NK-92 (cell line): ENCODE measurements around the gene RRP9.
"Not testable (repeated sequence)": the region's sequence is repeated elsewhere in the genome, so short reads cannot be mapped to it uniquely, and the experiment has no call there.

Experiments
- DNase-seq: peaks from one replicate; lab custom pipeline; 2025; ENCODE audit not compliant: unreplicated experiment; lab: John Stamatoyannopoulos, UW

Gene RRP9

GRCh38 chr3:51916418-51916817 is 25.3 kb downstream of the RRP9 start:
- DNase-seq, result no peak

- DNase-seq, result no peak
Measured at GRCh38 chr3:51908026-51908425, 33.7 kb downstream of the RRP9 start.

DNA sequence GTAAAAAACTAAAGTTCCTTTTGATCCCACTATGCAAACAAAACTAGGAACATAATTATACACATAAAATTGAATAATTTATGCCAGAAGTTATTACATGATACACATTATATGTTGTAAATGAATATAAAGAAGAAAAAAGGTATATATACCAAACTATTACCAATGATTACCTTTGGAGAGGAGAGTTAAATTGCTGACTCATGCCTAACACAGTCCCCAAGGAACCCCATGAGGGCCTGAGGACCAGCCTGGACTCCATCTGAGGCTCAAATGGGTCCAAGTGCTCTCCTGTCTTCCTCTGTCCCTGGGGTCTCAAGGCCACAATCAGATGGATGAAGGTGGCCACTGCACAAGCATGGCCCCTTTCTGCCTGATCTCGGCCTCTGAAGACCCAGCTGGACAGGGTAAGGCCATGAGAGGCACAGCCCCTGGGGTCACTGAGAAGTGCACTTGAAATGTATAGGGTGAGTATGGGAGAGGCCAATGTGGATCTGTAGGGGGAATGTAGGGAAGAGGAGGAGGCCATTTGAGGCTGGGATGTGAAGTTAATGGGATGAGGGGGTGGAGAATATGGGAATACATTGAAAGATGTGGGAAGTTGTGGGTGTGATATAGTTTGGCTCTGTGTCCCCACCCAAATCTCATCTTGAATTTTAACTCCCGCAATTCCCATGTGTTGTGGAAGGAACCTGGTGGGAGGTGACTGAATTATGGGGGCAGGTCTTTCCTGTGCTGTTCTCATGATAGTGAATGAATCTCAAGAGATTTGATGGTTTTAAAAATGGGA is 37.5 kb downstream of the RRP9 start:
- no peak for DNase-seq

DNA sequence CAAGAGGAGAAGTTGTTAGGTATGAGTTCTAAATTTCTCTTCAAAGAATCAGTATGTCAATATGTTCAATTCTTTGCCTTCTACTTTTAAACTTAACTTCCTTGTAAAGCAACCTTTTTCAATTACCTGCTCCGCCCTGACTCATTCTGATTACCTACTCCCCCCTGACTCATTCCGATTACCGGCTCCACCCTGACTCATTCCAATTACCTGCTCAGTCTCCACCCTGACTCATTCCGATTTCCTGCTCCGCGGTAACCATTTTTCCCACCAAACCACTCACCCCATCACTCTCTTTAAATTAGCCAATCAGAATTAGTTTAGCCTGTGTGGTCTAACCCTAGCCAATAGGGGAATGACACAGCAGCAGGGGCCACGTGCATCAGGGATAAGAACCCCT is 39.3 kb downstream of the RRP9 start:
- not testable (repeated sequence) for DNase-seq

- not testable (repeated sequence) for DNase-seq
Measured at GRCh38 chr3:51900043-51900442, 41.7 kb downstream of the RRP9 start.

DNA sequence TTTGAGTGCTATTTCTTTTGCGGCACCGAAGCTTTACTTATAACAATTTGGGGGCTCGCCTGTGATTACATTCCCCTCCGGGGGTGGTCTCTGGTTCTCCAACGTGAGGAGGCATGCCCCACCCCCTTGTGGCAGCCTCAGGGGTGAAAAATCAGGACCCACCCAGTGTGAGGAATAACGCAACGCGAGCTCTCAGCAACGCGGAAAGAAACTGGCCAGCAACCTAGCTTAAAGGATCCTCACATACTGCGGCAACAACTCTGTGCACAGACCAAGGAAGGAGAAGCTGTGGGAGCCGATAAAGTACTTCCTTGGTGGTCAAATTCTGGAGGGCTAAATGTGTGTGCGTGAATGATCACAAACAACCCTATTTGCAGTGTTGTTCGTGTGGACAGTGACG is 44.3 kb downstream of the RRP9 start:
- DNase-seq, result no peak

DNA sequence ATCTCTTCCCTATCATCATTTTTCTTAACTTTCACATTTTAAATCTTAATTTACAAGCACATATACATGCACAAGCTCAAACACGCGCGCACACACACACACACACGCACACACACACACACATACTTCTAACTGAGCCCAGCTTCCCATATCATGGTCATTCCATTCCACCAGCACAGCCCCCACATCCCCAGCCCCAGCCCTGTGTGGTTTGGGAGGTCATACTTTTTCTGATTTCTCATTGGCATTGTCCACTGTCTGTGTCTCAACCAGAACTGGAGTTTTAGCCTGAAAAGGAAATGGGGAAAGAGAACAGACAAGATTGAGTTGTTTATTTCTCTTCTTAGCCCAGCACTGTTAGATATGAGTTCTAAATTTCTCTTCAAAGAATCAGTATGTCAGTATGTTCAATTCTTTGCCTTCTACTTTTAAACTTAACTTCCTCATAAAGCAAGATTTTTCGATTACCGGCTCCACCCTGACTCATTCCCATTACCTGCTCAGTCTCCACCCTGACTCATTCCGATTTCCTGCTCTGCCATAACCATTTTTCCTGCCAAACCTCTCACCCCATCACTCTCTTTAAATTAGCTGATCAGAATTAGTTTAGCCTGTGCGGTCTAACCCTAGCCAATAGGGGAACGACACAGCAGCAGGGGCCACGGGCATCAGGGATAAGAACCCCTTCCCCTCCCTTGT is 44.9 kb downstream of the RRP9 start:
- no peak for DNase-seq

DNA sequence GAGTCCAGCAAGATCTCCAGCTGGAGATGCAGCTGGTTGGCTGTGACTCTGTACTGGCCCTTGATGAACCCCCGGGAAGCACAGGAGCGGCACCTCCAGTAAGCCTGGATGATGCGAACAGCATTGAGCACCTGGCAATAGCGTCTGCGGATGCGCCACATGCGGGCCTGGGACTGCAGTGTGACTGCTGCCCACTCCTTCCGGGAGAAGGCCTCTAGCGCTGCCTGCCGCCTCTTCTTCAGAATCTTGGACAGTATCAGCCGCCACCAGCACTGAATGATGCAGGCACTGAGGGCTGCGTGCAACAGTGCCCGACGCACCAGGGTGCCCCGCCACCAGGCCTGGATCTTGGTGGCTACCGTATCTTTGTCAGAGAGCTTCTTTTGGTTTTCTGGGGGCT is 46.8 kb downstream of the RRP9 start:
- no peak for DNase-seq

DNA sequence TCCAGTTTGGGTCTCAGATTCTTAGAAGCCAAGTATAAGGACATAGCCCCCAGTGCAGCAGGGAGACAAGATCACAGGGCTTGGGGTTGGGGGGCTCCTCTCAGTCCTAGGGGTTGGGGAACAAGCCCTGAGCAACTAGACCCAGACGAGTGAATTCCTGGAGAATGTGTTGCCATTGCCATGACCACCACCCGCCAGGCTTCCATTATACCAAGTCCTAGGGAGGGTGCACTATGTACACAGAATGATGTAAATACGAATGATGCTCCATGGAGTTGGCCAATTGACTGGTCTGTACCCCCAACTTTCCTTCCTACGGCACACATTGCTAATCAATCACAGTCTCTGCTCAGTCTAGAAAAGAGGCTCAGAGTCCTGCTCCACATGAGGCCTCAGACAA is 47.3 kb downstream of the RRP9 start:
- DNase-seq, result no peak

GRCh38 chr3:51891242-51892039 is 50.3 kb downstream of the RRP9 start:
- DNase-seq, result no peak

GRCh38 chr3:51888463-51889105 is 53.1 kb downstream of the RRP9 start:
- no peak for DNase-seq

DNA sequence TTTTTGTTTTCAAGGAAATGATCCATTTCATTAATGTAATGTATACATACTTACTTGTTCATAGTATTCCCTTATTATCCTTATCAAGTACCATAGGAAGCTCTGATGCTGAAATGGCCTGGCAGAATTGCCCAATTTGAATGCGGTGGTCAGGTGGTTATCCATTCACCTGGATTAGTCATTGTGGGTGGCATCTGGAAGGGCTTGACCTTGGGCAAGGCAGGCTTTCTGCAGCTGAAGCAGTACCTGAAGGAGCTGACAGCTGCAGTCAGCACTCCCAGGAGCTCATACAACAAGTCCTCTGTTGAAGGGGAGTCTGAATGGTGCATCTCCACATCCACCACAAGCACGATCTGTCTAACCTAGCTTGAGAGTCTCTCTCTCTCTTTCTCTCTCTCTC is 54.1 kb downstream of the RRP9 start:
- no peak for DNase-seq

DNA sequence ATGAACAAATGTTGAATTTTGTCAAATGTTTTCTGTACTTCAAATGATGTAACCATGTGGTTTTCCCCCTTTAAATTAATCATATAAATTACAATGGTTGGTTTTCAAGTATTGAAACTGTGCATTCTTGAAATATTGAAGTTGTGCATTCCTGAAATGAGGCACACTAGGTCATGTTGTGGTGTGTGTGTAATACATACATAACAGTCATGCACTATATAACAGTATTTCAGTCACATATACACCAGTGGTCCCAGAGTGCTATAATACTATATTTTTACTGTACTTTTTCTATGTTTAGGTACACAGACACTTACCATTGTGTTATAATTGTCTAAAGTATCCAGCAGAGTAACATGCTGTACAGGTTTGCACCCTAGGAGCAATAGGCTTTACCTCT is 55.3 kb downstream of the RRP9 start:
- no peak for DNase-seq
